LNCaP clone FGC (cell line): Measurements from ENCODE around the gene AK8.

Source experiments
- DNase-seq: peaks from one replicate; pipeline ENCODE4 v3.0.0-alpha.2; 2011; ENCODE audit warnings: low read depth
- H3K4me3 ChIP-seq: 2 replicates; pipeline ENCODE4 v1.5.1; 2011; ENCODE audit warnings: mild to moderate bottlenecking, low read depth, low read length, control low read depth
- CTCF ChIP-seq: IDR thresholded peaks from 2 replicates; pipeline ENCODE4 v1.5.1; 2012; ENCODE audit warnings: mild to moderate bottlenecking; ENCODE audit not compliant: control insufficient read depth, insufficient read depth; ENCODE audit errors: extremely low read depth

Gene AK8

GRCh38 chr9:132881826-132882225, 3.7 kb upstream of the AK8 start:
- no peak for TF ChIP-seq CTCF
- H3K4me3 ChIP-seq: no peak overlapping the region
- no peak for DNase-seq

GRCh38 chr9:132880324-132880661, 2.2 kb upstream of the AK8 start:
- H3K4me3 ChIP-seq: no peak overlapping the region
- DNase-seq: no peak
- no peak for TF ChIP-seq CTCF

- H3K4me3 ChIP-seq: no peak overlapping the region
Observed at GRCh38 chr9:132879457-132880323, 1.6 kb upstream of the AK8 start.

GRCh38 chr9:132878695-132879456, 792 bp upstream of the AK8 start, which contains the start of gene SPACA9:
SPACA9 (plus strand) TSS chr9:132878898; CDS start chr9:132883948, 5,050 bp downstream.
- no peak for TF ChIP-seq CTCF
- peak within 1 kb of the TSS; percentile 71 for H3K4me3 ChIP-seq
- DNase-seq: no peak

More at GRCh38 chr9:132879457-132880323, 1.6 kb upstream of the AK8 start:
- TF ChIP-seq CTCF: no peak
- no peak for DNase-seq

- no peak for TF ChIP-seq CTCF
- peak overlapping the region; percentile 71 for H3K4me3 ChIP-seq
- no peak for DNase-seq
Observed at GRCh38 chr9:132877458-132877823, 643 bp downstream of the AK8 start.

GRCh38 chr9:132876849-132877248, 1.2 kb downstream of the AK8 start:
- no peak for TF ChIP-seq CTCF
- DNase-seq: no peak
- H3K4me3 ChIP-seq: no peak overlapping the region

GRCh38 chr9:132875159-132875558, 2.9 kb downstream of the AK8 start:
- no peak for TF ChIP-seq CTCF
- no peak for DNase-seq
- H3K4me3 ChIP-seq: no peak overlapping the region
